PFSK-1 (cell line): ENCODE data around the gene NUDT2.

Experiments used
- FOXP2 ChIP-seq: optimal IDR thresholded peaks from 2 replicates; pipeline ENCODE3; 2011; ENCODE audit warnings: borderline replicate concordance, control low read depth, inconsistent platforms; ENCODE audit not compliant: insufficient read depth; ENCODE audit errors: extremely low read length, extremely low read depth
- POLR2AphosphoS5 ChIP-seq: IDR thresholded peaks from 2 replicates; pipeline ENCODE4 v1.6.1; 2012; ENCODE audit warnings: low read depth, mild to moderate bottlenecking, control low read depth, low read length, moderate library complexity
- SIN3A ChIP-seq: IDR thresholded peaks from 2 replicates; pipeline ENCODE4 v1.6.1; 2012; ENCODE audit warnings: mild to moderate bottlenecking, low read length, moderate library complexity, borderline replicate concordance; ENCODE audit not compliant: insufficient read depth
- TAF1 ChIP-seq: IDR thresholded peaks from 2 replicates; pipeline ENCODE4 v1.6.1; 2012; ENCODE audit warnings: low read length, control low read depth, borderline replicate concordance; ENCODE audit not compliant: insufficient read depth
- TF ChIP-seq, protein P1 (sequence below), 2 experiments: IDR thresholded peaks; 2 replicates each; pipeline versions ENCODE4 v1.6.1 to v1.8.0; 2011 to 2012; ENCODE audit warnings: low read depth in 2 of 2, low read length in 2 of 2, control low read depth in 1 of 2, inconsistent platforms in 1 of 2, mild to moderate bottlenecking in 1 of 2, moderate library complexity in 1 of 2; ENCODE audit not compliant: insufficient read depth in 1 of 2

The NUDT2 gene

DNA sequence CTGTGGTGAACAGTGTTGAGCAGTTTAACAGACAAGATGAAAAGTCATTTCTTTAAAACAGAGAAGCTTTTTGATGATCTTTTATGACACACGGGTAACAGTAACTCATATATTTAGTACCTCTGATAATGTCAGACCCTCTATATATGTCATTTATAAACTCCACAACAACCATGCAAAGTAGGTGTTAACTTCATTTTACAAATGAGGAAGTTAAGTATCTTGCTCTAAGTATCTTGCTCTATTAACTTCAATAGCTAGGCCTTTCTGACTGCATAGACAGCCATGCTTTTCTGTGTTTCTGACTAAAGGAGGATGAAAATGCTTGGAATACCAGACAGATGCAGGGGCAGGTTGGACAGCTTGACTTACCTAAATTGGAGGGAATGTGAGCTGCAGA is 1.8 kb downstream of the NUDT2 start:
- TF ChIP-seq SIN3A (no peak), FOXP2 (no peak), TAF1 (no peak)

DNA sequence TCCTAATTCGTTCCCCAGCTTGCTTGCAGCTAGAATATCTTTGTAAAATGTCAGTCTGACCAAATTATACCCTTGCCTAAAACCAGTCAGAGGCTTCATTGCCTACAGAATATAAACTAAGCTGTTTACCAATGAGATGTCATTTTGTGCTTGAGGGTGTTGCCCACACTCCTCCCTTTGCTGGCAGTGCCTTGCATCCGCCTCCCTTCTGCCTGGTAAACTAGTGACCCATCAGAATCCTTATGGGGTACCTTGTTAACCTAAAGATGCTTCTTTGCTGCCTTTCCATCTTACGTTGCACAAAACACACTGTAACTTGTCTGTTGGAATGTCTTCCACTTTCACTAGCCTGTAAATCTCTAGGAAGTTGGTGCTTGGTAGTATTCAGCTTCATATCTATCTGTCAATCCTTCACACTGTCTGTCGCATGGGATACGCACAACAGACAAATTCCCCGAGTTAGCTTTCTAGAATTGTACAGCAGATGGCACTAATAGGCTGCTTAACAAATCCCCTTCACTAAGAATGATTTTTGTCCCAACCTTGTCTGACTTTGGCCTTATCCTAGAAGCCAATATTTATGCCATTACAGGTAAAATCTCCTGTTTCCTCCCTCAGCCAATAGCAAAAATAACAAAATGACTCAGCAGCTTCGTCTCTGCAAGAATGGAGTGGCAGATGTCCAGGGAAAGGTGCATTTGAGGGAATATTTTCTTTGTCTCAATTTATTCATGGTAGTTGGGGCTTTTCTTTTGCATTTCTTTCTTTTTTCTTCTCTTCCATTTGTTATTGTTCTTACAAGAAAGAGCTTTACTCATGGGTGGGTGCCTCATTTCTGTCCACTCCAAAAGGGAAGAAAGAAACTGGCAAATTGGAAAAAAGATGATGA is 3.0 kb downstream of the NUDT2 start:
- no peak for TF ChIP-seq SIN3A
- TF ChIP-seq POLR2AphosphoS5 = no peak

DNA sequence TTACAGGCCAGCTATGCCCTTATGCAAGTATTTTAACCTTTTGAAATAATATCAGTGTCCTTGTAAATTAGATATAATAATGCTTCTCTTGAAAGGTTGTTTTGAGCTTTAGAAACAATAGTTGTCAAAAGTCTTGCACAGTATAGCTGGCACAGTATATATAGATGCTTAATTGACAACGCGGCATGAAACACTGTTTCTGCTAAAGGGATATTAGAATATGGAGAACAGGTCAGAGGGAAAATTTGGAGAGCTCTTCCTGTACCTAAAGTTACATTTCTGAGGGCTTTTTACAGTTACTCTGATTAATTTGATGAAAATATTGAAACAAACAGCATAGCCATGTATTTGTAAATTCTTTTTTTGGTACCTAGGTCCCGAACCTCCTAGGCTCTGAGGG is 4.5 kb downstream of the NUDT2 start:
- TF ChIP-seq, protein P1, sequence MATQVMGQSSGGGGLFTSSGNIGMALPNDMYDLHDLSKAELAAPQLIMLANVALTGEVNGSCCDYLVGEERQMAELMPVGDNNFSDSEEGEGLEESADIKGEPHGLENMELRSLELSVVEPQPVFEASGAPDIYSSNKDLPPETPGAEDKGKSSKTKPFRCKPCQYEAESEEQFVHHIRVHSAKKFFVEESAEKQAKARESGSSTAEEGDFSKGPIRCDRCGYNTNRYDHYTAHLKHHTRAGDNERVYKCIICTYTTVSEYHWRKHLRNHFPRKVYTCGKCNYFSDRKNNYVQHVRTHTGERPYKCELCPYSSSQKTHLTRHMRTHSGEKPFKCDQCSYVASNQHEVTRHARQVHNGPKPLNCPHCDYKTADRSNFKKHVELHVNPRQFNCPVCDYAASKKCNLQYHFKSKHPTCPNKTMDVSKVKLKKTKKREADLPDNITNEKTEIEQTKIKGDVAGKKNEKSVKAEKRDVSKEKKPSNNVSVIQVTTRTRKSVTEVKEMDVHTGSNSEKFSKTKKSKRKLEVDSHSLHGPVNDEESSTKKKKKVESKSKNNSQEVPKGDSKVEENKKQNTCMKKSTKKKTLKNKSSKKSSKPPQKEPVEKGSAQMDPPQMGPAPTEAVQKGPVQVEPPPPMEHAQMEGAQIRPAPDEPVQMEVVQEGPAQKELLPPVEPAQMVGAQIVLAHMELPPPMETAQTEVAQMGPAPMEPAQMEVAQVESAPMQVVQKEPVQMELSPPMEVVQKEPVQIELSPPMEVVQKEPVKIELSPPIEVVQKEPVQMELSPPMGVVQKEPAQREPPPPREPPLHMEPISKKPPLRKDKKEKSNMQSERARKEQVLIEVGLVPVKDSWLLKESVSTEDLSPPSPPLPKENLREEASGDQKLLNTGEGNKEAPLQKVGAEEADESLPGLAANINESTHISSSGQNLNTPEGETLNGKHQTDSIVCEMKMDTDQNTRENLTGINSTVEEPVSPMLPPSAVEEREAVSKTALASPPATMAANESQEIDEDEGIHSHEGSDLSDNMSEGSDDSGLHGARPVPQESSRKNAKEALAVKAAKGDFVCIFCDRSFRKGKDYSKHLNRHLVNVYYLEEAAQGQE (IDR thresholded peaks at IDR 0.05; ENCODE audit: insufficient read depth in 1 of 2, low read depth in 2 of 2, low read length in 2 of 2) = no peak

DNA sequence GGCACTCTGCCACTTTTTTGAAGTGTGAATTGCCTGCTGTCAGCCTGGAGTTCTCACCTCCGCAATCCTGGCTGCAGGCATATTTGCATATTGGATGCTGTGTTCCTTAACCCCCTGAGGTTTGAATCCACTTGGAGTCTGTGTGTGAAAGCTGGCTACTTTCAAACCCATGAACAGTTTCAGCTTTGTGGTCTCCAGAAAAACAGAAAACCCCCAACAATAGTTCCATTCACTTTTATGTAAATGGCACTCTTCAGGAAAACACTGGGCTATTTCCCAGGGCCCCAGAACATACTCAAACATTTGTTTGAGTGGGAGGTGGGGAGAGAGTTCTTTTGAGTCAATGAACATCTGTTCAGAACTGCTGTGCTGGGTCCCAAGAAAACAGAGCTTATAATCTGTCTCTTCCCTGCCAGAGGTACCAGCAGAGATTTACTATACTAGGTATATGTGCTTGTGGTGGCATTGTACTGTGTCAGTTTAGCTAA is 5.0 kb downstream of the NUDT2 start:
- TF ChIP-seq SIN3A (no peak), POLR2AphosphoS5 (no peak), TAF1 (no peak), FOXP2 (no peak)
- TF ChIP-seq, protein P1 (IDR thresholded peaks at IDR 0.05; ENCODE audit: insufficient read depth in 1 of 2, low read depth in 2 of 2, low read length in 2 of 2) = no peak

DNA sequence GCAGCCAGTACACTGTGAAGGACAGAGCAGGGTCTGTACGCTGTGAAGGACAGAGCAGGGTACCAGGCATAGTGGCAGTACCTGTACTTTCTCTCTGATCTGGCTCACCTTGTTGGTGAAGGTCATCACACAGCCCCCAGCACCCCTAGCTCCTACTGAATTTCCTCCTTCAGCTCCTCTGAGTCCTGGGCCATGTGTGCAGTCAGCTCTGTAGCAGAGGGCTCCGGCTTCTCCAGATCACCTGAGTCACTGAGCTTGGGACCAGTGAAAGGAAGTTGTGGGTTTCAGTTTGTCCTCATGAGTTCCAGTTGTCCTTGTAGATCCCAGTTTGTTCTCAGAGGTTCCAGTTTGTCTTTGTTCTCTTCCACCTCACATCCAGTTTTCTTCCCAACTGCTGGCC is 5.5 kb downstream of the NUDT2 start:
- no peak for TF ChIP-seq POLR2AphosphoS5
- TF ChIP-seq TAF1 = no peak

DNA sequence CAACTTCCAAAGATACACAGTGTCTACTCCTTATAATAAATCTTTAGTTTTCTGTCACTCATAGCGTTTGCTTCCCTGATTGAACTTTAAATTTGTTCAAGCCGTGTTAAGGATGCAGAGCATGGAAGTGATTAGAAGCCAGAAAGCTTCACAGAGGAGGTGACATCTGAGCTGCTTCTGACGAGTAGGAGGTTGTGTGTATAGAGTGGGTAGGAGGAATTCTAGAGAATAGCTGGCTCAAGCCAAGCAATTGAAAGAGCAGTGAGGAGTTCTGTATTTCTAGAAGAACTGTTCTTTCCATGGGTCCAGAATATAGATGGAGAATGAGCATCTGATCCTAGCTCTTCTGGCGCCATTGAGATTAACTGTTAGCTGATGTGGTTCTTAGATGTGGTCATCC is 6.0 kb downstream of the NUDT2 start:
- TF ChIP-seq, protein P1 (IDR thresholded peaks at IDR 0.05; ENCODE audit: insufficient read depth in 1 of 2, low read depth in 2 of 2, low read length in 2 of 2) = no peak
- no peak for TF ChIP-seq FOXP2
- no peak for TF ChIP-seq POLR2AphosphoS5
- TF ChIP-seq SIN3A = no peak
- no peak for TF ChIP-seq TAF1

DNA sequence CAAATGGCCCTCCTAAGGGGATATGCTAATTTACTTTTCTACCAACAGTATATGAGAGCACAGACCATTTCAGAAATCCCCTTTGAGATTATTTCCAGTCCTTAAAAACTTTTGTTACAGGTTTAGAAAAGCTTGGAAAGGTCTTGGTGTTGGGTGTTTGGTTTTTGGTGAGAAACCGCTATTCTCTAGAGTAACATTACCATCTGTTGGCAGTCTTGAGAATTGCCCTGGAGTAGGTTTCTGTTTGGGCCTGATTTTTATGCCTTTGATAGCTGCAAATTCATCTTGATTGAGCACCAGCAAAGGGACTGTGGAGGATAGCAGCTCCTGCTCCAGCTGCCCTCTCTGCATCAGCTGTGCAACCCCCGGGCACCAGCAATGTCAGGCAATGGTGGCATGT is 8.0 kb downstream of the NUDT2 start:
- TF ChIP-seq SIN3A (no peak), TAF1 (no peak), FOXP2 (no peak), POLR2AphosphoS5 (no peak)
- TF ChIP-seq, protein P1 (IDR thresholded peaks at IDR 0.05; ENCODE audit: insufficient read depth in 1 of 2, low read depth in 2 of 2, low read length in 2 of 2) = no peak
